ENCODE data around the gene FBXL4.

FBXL4 gene

DNA sequence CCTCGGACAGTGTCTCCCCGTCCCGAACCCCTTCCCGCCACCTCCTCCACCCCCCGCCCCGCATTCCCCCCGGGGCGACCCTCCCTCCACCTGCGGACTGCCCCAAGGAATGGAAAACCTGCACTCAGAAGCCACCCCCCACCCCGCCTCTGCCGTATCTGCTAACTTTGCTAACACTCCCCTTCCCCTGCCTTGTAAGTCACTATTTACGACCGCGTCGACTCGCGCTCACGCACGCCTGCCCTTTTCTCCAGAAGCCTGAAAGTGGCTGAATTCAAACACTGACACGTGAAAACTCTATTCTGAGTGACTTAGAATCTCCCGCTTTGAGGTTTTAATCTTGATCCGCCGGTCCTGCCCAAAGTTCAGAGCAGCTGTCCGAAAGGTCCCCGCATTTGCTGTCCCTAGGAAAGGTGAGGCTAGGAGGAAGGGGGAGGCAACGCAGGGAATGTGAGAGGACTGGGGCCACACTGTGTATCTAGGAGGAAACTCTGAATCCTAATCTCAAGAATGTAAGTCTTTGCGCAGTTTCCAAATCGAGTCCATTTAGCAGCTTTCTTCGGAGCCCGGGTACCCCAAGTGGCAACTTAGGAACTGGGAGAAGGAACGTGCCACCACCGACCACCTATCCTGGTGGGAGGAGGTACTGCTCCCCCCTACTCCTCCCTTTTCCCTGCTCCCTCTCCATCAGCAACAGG lies 122.7 kb downstream of the FBXL4 start:
- H3K27ac ChIP-seq (replicated peaks): no peak overlapping the region

DNA sequence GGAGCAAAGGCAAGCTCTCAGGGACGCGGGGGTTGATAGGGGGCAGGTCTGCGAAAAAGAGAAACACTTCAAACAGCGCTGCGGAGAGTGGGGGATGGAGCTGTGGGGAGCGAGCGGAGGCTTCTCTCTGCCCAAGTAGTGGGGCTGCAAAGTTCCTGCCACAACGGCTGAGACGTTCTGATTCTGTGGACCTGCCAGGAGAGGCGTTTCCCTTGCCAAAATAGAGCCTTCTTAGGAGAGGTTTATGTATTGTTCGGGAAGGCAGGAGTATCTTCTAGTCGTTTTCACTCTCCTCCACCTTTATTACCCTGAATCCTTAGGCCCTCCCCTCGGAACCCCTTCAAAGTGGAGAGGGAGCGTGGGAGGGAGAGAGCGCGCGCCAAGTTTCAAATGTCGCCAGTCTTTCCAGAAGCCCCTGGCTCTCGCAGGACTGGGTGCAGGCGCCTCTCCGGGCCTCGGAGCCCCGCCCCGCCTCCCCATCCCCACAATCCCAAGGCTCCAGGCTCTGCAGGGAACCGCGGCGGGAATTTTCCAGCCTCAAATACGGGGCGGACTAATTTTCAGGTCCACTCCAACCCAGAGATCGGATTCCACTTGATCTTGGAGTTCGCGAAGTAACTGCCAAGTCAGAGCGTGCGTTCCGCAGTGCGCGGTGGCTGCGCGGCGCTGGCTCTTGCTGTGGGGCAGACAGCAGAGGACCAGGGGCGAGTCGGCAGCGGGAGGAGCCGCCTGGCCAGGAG lies 123.4 kb downstream of the FBXL4 start:
- peaks cover 59% of the 10 kb centered on the region for H3K27me3 ChIP-seq (ENCODE audit: insufficient read depth, poor library complexity, severe bottlenecking)

More for the DNA sequence above, 122.7 kb downstream of the FBXL4 start:
- Histone ChIP-seq H3K4me3 (replicated peaks; ENCODE audit: insufficient read depth, low read length) (no peak overlapping the region), H3K27me3 (ENCODE audit: insufficient read depth, poor library complexity, severe bottlenecking) (peaks cover 66% of the 10 kb centered on the region)
- no peak for DNase-seq (ENCODE audit: low read depth in 1 of 2, low spot score in 1 of 2)
- TF ChIP-seq POLR2AphosphoS5 (IDR thresholded peaks at IDR 0.05; ENCODE audit: low read depth) (no peak), GABPA (IDR thresholded peaks at IDR 0.05; ENCODE audit: low read depth) (no peak), SPI1 (IDR thresholded peaks at IDR 0.05; ENCODE audit: borderline replicate concordance, low read depth) (no peak)
- TF ChIP-seq, protein P1, sequence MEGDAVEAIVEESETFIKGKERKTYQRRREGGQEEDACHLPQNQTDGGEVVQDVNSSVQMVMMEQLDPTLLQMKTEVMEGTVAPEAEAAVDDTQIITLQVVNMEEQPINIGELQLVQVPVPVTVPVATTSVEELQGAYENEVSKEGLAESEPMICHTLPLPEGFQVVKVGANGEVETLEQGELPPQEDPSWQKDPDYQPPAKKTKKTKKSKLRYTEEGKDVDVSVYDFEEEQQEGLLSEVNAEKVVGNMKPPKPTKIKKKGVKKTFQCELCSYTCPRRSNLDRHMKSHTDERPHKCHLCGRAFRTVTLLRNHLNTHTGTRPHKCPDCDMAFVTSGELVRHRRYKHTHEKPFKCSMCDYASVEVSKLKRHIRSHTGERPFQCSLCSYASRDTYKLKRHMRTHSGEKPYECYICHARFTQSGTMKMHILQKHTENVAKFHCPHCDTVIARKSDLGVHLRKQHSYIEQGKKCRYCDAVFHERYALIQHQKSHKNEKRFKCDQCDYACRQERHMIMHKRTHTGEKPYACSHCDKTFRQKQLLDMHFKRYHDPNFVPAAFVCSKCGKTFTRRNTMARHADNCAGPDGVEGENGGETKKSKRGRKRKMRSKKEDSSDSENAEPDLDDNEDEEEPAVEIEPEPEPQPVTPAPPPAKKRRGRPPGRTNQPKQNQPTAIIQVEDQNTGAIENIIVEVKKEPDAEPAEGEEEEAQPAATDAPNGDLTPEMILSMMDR (IDR thresholded peaks at IDR 0.05; ENCODE audit: insufficient read depth, low read length): no peak
- TF ChIP-seq, protein P2, sequence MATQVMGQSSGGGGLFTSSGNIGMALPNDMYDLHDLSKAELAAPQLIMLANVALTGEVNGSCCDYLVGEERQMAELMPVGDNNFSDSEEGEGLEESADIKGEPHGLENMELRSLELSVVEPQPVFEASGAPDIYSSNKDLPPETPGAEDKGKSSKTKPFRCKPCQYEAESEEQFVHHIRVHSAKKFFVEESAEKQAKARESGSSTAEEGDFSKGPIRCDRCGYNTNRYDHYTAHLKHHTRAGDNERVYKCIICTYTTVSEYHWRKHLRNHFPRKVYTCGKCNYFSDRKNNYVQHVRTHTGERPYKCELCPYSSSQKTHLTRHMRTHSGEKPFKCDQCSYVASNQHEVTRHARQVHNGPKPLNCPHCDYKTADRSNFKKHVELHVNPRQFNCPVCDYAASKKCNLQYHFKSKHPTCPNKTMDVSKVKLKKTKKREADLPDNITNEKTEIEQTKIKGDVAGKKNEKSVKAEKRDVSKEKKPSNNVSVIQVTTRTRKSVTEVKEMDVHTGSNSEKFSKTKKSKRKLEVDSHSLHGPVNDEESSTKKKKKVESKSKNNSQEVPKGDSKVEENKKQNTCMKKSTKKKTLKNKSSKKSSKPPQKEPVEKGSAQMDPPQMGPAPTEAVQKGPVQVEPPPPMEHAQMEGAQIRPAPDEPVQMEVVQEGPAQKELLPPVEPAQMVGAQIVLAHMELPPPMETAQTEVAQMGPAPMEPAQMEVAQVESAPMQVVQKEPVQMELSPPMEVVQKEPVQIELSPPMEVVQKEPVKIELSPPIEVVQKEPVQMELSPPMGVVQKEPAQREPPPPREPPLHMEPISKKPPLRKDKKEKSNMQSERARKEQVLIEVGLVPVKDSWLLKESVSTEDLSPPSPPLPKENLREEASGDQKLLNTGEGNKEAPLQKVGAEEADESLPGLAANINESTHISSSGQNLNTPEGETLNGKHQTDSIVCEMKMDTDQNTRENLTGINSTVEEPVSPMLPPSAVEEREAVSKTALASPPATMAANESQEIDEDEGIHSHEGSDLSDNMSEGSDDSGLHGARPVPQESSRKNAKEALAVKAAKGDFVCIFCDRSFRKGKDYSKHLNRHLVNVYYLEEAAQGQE (IDR thresholded peaks at IDR 0.05; ENCODE audit: insufficient replicate concordance, low read depth): no peak

More for the DNA sequence above, 123.4 kb downstream of the FBXL4 start:
- DNase-seq (ENCODE audit: low read depth in 1 of 2, low spot score in 1 of 2): no peak
- Histone ChIP-seq H3K27ac (replicated peaks) (no peak overlapping the region), H3K4me3 (replicated peaks; ENCODE audit: insufficient read depth, low read length) (no peak overlapping the region)
- TF ChIP-seq, protein P1 (IDR thresholded peaks at IDR 0.05; ENCODE audit: insufficient read depth, low read length): no peak
- TF ChIP-seq POLR2AphosphoS5 (IDR thresholded peaks at IDR 0.05; ENCODE audit: low read depth) (no peak), GABPA (IDR thresholded peaks at IDR 0.05; ENCODE audit: low read depth) (no peak), SPI1 (IDR thresholded peaks at IDR 0.05; ENCODE audit: borderline replicate concordance, low read depth) (no peak)
- TF ChIP-seq, protein P2 (IDR thresholded peaks at IDR 0.05; ENCODE audit: insufficient replicate concordance, low read depth): no peak

All from HL-60 (cell line).